IMR-90 (cell line): ENCODE data around the gene TSNAXIP1. TPM values are rescaled to one million over a fixed set of nuclear protein-coding genes. Genes with fewer than 3 reads are reported as not detected.

Source experiments
- ATAC-seq: fragments of 200-7000 bp; cut with Tn5 transposase; 2 replicates; pipeline ENCODE4 v1.9.1; 2020; ENCODE audit warnings: low read depth, mild to moderate bottlenecking, moderate library complexity
- BruUV-seq: library from RNA; stranded (reverse); fragments of 400-500 nt; replicated peaks from 2 replicates; lab custom pipeline; 2021; lab: Mats Ljungman, UMichigan
- CTCF ChIA-PET: fragments of 300-600 bp; formaldehyde crosslinking; extraction: SDS; loops from one replicate; lab custom pipeline; 2021; ENCODE audit warnings: antibody characterized with exemption; lab: Yijun Ruan, JAX
- POLR2A ChIA-PET: fragments of 300-600 bp; sonication (Branson Sonifier 250); formaldehyde crosslinking; loops from one replicate; lab custom pipeline; 2022; ENCODE audit warnings: antibody characterized with exemption; ENCODE audit not compliant: unreplicated experiment; lab: Charles Lee
- DNase-seq: peaks from one replicate; pipeline ENCODE4 v3.0.0; 2013
- H2AFZ ChIP-seq: replicated peaks from 2 replicates; pipeline ENCODE3; 2013; ENCODE audit warnings: low read length, mild to moderate bottlenecking; ENCODE audit not compliant: poor library complexity
- H2AK5ac ChIP-seq: 2 replicates; pipeline ENCODE4 v1.6.1; 2013; ENCODE audit warnings: low read depth, low read length, inconsistent platforms
- H2AK9ac ChIP-seq: replicated peaks from 2 replicates; pipeline ENCODE3; 2013; ENCODE audit warnings: mild to moderate bottlenecking, low read depth, low read length, moderate library complexity; ENCODE audit not compliant: poor library complexity
- H2BK120ac ChIP-seq: 2 replicates; pipeline ENCODE4 v1.6.1; 2013; ENCODE audit warnings: low read depth, low read length, inconsistent platforms
- H2BK15ac ChIP-seq: 3 replicates; pipeline ENCODE4 v1.6.1; 2013; ENCODE audit warnings: low read depth, low read length, inconsistent platforms
- H2BK20ac ChIP-seq: 2 replicates; pipeline ENCODE4 v1.6.1; 2013; ENCODE audit warnings: low read depth, mild to moderate bottlenecking, inconsistent platforms, low read length, moderate library complexity
- H2BK5ac ChIP-seq: 2 replicates; pipeline ENCODE4 v1.6.1; 2013; ENCODE audit warnings: mild to moderate bottlenecking, low read depth, low read length, inconsistent platforms; ENCODE audit not compliant: poor library complexity, severe bottlenecking
- H3K14ac ChIP-seq: replicated peaks from 2 replicates; pipeline ENCODE4 v1.6.1; 2013; ENCODE audit warnings: low read depth, low read length, inconsistent platforms
- H3K18ac ChIP-seq: 2 replicates; pipeline ENCODE4 v1.6.1; 2013; ENCODE audit warnings: low read depth, low read length, control low read depth
- H3K23ac ChIP-seq: 2 replicates; pipeline ENCODE4 v1.6.1; 2013; ENCODE audit warnings: low read depth, low read length, inconsistent platforms
- H3K27ac ChIP-seq: 2 replicates; pipeline ENCODE4 v1.5.1; 2013; ENCODE audit warnings: mild to moderate bottlenecking, control low read depth, low read length; ENCODE audit not compliant: insufficient read depth
- H3K27me3 ChIP-seq: 2 replicates; pipeline ENCODE4 v1.6.1; 2013; ENCODE audit warnings: low read length; ENCODE audit not compliant: control insufficient read depth, insufficient read depth
- H3K36me3 ChIP-seq: 2 replicates; pipeline ENCODE4 v1.6.1; 2013; ENCODE audit warnings: low read length, mixed read lengths; ENCODE audit not compliant: control insufficient read depth, insufficient read depth
- H3K4ac ChIP-seq: 2 replicates; pipeline ENCODE4 v1.6.1; 2013; ENCODE audit warnings: low read depth, low read length, inconsistent platforms
- H3K4me1 ChIP-seq: 2 replicates; pipeline ENCODE4 v1.6.1; 2013; ENCODE audit warnings: low read length, mixed read lengths; ENCODE audit not compliant: control insufficient read depth, insufficient read depth
- H3K4me2 ChIP-seq: 2 replicates; pipeline ENCODE4 v1.6.1; 2013; ENCODE audit warnings: low read depth, mild to moderate bottlenecking, control low read depth, low read length, moderate library complexity
- H3K4me3 ChIP-seq: 2 replicates; pipeline ENCODE4 v1.5.1; 2013; ENCODE audit warnings: low read depth, mild to moderate bottlenecking, control low read depth, low read length, moderate library complexity; ENCODE audit not compliant: insufficient read depth
- H3K56ac ChIP-seq: 2 replicates; pipeline ENCODE4 v1.6.1; 2013; ENCODE audit warnings: low read length, inconsistent platforms; ENCODE audit not compliant: insufficient read depth; ENCODE audit errors: extremely low read depth
- H3K79me1 ChIP-seq, 2 experiments: 2 replicates each; pipeline ENCODE4 v1.6.1; 2013; ENCODE audit warnings: low read length in 2 of 2, inconsistent platforms in 1 of 2, low read depth in 1 of 2
- H3K9ac ChIP-seq: 2 replicates; pipeline ENCODE4 v1.6.1; 2013; ENCODE audit warnings: low read depth, low read length, control low read depth
- H3K9me1 ChIP-seq: 2 replicates; pipeline ENCODE4 v1.6.1; 2013; ENCODE audit warnings: low read length, inconsistent platforms; ENCODE audit not compliant: insufficient read depth
- H3K9me3 ChIP-seq: 2 replicates; pipeline ENCODE4 v1.6.1; 2013; ENCODE audit warnings: low read length; ENCODE audit not compliant: control insufficient read depth, insufficient read depth
- H4K20me1 ChIP-seq: 2 replicates; pipeline ENCODE4 v1.6.1; 2013; ENCODE audit warnings: low read length, inconsistent platforms; ENCODE audit not compliant: insufficient read depth
- H4K5ac ChIP-seq: 2 replicates; pipeline ENCODE4 v1.6.1; 2013; ENCODE audit warnings: mild to moderate bottlenecking, low read depth, low read length, control low read depth
- H4K8ac ChIP-seq, 2 experiments: 2 replicates each; pipeline ENCODE4 v1.6.1; 2013; ENCODE audit warnings: low read depth in 2 of 2, low read length in 2 of 2, control low read depth in 1 of 2, inconsistent platforms in 1 of 2
- H4K91ac ChIP-seq: 2 replicates; pipeline ENCODE4 v1.6.1; 2013; ENCODE audit warnings: low read depth, low read length, inconsistent platforms; ENCODE audit not compliant: insufficient read depth
- FOS ChIP-seq: fragments of 150-350 bp; IDR thresholded peaks from 2 replicates; pipeline ENCODE4 v1.6.1; 2016; ENCODE audit warnings: low read depth, low read length
- POLR2A ChIP-seq: IDR thresholded peaks from 2 replicates; pipeline ENCODE4 v1.6.1; 2012; ENCODE audit warnings: mild to moderate bottlenecking, low read depth, low read length
- WGBS, 2 experiments: methylation state at CpG; one replicate each; pipeline versions ENCODE4 v1.1.5 to v1.1.7; 2013; ENCODE audit warnings: missing lambda C conversion rate in 2 of 2; ENCODE audit not compliant: insufficient read length in 1 of 2; ENCODE audit errors: extremely low coverage in 2 of 2; 5-methylcytosine and 5-hydroxymethylcytosine counted together
- dilution Hi-C: fragments of 300-500 bp; cut with HindIII; formaldehyde crosslinking; loops from one replicate; pipeline ENCODE4 v1.14.3; 2018; ENCODE audit warnings: low sequenced_read_pairs; ENCODE audit not compliant: unreplicated experiment
- in situ Hi-C: fragments of 300-500 bp; cut with MboI; formaldehyde crosslinking; loops from 3 replicates; pipeline ENCODE4 v1.14.3; 2019; ENCODE audit warnings: low sequenced_read_pairs, inconsistent platforms, mixed read lengths
- intact Hi-C: fragments of 100-400 bp; cut with micrococcal nuclease; formaldehyde crosslinking; loops from 2 replicates; pipeline ENCODE4 v1.10.0; 2022
- polyA plus RNA-seq, 3 experiments: library from polyadenylated mRNA; depleted of rRNA; stranded (reverse); fragments of >200 nt; gene quantifications; 2 replicates each; pipeline ENCODE4 v1.2.3, GENCODE V29; 2012; ENCODE audit warnings: low replicate concordance in 1 of 3
- total RNA-seq: library from RNA; depleted of rRNA; stranded (reverse); fragments of >200 nt; gene quantifications from 2 replicates; pipeline ENCODE4 v1.2.3, GENCODE V29; 2012

Gene TSNAXIP1
- total and polyA plus RNA-seq, 2 of the 4 experiments (the other 2 are of a cell fraction) = 0.72 to 1.4 TPM

DNA sequence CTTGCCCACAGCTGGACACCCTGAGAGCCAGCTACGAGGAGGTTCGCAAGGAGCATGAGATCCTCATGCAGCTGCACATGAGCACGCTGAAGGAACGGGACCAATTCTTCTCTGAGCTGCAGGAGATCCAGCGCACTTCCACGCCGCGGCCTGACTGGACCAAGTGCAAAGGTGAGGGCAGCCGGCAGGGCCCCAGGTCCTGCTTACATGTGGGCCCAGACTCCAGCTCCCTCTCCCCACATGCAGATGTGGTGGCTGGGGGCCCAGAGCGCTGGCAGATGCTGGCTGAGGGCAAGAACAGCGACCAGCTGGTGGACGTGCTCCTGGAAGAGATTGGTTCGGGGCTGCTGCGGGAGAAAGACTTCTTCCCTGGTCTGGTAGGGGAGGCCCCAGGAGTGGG is 19.2 kb downstream of the TSNAXIP1 start:
- intact Hi-C loops (no loop called here), in situ Hi-C loops (no loop called here), dilution Hi-C loops (no loop called here)
- Histone ChIP-seq H3K79me1 (peaks cover 0 to 6% of the 10 kb centered on the region in 2 experiments; a peak in 1 of 4 replicates), H2AFZ (no peak overlapping the region), H2BK5ac (no peak overlapping the region), H2BK120ac (no peak overlapping the region), H2AK9ac (no peak overlapping the region), H3K27ac (no peak overlapping the region), H3K9me1 (no peaks in the 10 kb centered on the region; the same call in 1 of the 2 replicates), H3K14ac (no peak overlapping the region), H2BK20ac (no peak overlapping the region), H3K4me1 (no peaks in the 10 kb centered on the region), H4K20me1 (no peaks in the 10 kb centered on the region), H4K91ac (no peak overlapping the region), H2BK15ac (no peak overlapping the region), H2AK5ac (no peak overlapping the region), H3K36me3 (peaks cover 43% of the 10 kb centered on the region), H4K5ac (no peak overlapping the region), H3K9me3 (no peaks in the 10 kb centered on the region), H3K18ac (no peak overlapping the region), H3K27me3 (no peaks in the 10 kb centered on the region), H3K56ac (no peak overlapping the region), H3K4me3 (no peak overlapping the region), H3K4ac (no peak overlapping the region), H4K8ac (no peak overlapping the region), H3K23ac (no peak overlapping the region), H3K4me2 (no peak overlapping the region), H3K9ac (no peak overlapping the region)
- WGBS, 2 experiments = 100% methylated on average over 3 of the region's 14 CpGs; no CpG with 5 or more reads in 1 of the 2 experiments
- DNase-seq (no peak), ATAC-seq (no peak)
- no TSS peak for BruUV-seq
- CTCF ChIA-PET = interaction anchor here (2.1 kb wide), 1 partner anchor 9 kb away, joined by 5 read pairs; no protein-coding TSS in a partner anchor
- TF ChIP-seq FOS (no peak), POLR2A (0 out of 2 replicates have a peak, but pooled peaks have one; percentile 19)
- POLR2A ChIA-PET = no interaction called here
